Measurements from ENCODE around the gene PMP22.

Gene PMP22

DNA sequence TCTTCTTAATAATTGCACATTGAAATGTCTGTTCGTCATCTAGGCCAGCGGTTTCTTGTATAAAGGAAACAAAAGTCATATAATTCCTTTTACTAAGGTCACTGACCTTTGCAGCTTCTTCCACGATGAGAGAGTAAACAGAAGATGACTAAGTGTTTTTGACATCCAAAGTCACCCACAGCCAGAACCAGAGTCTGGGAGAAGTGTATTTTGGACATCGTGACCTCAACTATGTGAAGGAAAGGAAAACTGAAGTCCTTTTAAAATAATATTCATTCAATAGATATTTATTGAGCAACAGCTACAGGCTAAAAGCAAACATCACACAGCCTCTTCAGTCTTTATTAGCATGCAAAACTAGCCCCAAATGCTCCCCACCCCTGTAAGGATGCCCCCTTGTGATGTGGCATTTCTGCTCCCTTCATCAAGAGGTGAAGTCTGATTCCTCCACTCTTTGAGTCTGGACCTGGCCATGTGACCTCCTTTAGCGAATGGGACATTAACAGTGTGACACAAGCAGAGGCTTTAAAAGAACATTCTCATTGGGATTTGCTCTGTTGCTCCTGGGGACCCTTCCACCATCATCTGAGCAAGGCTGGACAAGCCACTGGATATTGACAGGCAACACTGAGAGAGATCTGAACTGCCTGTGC, 8.1 kb upstream of the PMP22 start:
- DNase-seq: no peak

DNA sequence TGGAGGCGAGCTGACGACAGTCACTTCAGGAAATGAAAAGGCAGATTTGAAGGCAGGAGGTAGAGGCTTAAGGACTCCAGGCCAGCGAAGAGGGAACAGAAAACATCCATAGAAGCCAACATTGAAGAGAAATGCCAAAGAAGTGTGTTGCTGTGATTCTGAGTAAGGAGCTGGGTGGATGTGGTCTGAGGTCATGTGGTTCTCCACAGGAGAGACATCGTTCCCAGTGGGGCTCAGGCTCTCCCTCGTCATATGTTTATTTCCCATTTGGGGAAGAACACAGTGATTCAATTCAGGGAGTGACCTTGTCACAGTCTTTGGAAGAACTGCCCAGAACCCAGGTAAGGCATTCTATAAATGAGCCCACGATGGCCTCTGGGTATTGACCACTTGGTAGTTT, 6.6 kb upstream of the PMP22 start:
- DNase-seq: no peak

DNA sequence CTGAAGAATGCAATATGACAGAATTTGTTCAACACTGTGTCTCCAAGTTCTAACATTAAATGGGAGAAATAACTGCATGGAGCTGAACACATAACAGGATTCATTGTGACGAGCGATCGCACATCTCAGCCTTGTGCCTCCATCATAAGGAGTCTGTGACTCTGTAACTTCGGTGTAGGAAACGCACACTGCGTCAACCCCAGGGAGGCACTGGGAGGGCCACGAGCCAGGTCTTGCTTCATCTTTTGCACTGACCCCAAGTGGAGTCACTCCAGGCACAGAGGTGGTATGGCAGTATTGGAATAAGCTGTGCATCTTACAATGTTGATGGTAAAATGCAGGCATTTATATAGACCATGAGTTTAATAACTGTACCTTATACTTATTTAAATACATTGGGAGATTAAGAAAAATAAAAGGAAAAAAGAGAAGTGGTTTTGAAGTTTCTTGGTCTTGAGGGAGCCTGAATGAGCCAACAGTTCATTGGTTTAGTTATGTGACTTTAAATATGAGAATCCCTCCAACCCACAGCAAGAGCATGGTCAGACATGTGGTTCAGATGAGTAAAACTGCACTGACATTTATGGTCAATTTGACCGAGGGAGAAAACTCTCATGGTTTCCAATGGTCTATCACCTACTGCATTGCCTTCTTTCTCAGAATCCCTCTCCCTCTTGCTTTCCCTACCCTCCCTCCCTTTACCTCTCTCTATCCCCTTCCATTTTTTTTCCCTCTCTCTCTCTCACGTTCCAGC, 5.7 kb upstream of the PMP22 start:
- no peak for DNase-seq

DNA sequence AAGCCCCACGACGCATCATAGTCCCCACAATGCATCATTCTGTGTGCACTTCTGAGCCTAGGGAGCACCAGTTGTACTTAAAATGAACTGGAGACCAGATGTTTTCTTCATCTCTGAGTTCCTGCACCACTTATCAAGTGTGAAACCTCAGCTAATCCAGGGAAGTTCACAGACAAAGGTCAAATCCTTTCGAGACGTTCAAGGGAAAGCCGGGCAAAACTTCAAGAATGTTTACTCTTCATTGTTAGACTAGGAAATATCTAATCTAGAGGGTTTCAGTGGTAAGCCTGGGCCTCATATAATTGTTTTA, 4.6 kb upstream of the PMP22 start:
- DNase-seq: no peak

DNA sequence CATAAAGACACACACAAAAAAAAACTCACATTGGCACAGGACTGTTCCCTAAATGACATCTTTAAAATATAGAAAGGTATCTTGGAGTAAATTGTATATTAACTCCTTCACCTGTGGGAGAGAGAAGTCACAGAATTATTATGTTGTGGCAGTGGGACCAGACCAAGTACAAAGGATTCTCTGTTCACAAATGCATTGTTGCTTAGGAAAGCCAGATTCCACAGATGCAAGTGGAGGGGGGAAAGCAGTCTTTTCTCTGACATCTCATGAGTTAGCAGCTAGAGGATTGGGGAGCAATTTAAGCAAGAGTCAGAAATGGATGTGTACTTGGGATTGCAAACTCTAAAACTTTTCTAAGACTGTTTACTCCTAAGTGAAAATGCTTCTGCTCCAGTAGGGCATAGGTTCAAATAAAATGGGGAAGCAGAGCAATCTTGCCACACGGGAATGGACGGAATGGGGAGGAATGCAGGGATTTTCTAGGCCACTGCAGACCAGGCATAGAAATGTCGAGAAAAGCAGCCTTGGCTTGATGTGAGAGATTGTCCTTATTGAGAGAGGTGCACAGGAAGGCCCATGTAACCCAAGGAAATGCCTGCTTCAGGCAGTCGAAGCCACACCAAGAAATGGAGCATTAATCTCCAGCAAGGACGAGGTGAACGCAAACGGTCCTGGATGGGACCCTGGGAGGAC, 4.1 kb upstream of the PMP22 start:
- DNase-seq: no peak

DNA sequence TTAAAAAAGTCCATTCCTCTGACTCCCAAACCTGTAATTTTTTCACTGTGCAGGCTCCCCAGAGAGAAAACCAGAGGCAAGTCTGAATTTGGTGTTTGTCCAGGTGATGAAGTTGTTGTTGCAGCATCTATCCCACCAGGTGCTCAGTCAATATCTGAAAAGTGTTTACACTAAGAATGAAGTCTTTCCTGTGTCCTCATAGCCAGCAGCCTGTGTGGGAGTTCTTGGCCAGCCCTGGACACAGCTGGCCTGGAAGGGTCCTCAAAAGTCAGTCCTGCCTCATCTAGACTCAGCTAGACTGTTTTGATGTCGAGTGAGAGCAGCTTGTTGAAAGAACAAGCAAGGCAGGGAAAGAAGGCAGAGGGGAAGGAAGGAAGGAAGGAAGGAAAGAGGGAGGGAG, 3.3 kb upstream of the PMP22 start:
- DNase-seq: peak; percentile 75

DNA sequence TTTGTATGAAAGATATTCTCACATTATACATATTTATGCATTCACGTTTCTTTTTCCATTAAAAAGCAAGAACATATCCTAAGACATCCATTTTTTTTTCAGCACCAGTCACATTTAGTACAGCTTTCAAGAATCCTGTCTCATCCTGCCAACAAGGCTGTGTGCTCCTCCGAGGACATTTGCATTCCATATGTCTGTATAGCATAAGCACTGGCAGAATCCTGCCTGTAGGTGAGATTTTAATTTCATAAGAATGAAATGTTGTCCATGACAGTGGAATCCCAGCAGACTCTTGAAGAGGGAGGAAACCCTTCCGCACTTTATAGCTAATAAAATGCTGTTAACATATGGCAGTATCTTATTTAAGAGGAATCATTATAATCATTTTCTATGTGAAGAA, 2.9 kb upstream of the PMP22 start:
- DNase-seq: no peak

DNA sequence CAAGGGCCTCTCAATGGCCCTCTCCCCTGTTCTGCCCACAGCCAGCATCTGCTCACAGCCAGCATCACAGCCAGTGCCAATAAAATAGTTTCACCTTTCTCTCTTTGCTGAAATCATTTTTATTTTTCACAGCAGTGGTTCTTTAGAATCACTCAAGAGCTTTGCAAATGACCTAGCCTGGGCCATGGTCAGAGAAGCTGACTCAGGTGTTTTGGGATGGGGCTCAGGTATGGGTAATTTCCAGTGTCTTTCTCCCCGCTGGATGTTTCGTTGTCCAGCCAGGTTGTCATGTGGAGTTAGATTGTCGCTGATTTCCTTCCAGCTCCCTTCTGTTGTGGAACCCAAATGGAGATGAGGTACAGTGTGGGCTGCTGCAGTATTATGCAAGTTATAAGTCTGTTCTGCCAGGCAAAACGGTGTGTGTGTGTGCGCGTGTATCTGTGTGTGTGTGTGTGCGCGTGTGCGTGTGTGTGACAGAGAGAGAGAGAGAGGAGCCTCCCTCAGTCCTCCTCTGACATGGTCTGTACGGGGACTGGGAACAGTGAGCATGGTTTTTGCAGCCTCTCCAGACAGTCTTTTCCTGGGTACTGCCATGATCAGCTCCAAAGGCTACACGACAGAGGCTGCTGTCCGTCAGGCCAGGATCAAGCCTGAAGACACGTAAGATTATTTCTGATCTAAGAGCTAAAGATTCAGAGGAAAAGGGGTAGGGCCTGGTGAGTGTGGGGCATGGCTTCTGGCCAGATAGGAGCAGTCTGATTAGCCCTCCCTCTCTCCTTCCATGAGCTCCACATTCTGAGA, 1.4 kb upstream of the PMP22 start:
- DNase-seq: no peak

DNA sequence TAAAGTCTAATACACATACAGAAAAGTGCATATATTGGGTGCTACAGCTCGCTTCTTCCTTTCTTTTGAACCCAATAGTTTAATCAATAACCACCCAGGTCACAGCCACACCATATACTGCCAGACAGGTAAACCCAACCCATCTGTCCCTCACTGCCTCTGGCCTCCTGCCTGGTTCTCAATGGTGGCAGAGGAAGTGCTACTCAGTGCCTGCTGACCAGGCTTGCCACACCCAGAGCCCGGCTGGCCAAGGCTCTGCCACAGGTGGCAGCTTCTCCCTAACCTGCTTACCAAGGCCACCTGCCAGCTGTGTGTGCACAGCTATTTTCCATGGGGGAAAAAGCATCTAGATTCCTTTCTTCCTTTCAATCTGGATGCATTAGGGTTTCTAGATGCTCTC, 584 bp downstream of the PMP22 start:
- no peak for DNase-seq

DNA sequence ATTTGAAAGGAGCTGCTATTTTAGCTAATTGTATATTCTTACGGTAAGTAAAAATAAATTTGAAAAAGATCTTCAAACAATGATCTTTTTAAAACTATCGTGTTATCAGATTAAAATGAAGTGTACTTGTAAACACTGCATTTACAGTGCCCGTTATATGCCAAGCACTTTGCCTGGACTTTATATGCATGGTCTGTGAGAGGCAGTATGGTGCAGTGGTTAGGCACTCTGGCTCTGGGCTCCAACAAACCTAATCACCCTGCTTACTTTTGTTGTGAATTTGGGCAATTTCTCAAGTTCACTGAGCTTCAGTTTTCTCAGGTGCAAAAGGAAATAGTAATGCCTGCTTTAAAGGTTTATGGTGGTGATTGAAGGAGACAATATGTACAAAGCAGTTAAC, 1.4 kb downstream of the PMP22 start:
- DNase-seq: no peak

DNA sequence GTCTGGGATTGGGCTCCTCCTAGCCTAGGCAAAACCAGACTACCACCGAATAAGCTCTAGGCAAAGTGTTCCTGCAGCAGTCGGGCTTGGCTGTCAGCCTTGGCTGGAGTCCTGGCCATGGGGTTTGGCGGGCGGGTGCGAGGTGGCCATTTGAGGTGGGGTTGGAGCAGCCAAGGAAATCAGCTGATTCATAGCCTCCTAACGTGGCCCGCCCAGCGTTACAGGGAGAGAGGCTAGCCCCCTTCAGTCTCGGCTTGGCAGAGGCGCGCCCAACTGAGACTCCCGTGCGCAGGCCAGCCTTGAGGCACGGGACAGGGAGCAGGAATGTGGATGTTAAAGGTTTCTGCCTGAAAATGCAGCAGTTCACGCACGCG, 1.9 kb downstream of the PMP22 start:
- DNase-seq: peak; percentile 94

DNA sequence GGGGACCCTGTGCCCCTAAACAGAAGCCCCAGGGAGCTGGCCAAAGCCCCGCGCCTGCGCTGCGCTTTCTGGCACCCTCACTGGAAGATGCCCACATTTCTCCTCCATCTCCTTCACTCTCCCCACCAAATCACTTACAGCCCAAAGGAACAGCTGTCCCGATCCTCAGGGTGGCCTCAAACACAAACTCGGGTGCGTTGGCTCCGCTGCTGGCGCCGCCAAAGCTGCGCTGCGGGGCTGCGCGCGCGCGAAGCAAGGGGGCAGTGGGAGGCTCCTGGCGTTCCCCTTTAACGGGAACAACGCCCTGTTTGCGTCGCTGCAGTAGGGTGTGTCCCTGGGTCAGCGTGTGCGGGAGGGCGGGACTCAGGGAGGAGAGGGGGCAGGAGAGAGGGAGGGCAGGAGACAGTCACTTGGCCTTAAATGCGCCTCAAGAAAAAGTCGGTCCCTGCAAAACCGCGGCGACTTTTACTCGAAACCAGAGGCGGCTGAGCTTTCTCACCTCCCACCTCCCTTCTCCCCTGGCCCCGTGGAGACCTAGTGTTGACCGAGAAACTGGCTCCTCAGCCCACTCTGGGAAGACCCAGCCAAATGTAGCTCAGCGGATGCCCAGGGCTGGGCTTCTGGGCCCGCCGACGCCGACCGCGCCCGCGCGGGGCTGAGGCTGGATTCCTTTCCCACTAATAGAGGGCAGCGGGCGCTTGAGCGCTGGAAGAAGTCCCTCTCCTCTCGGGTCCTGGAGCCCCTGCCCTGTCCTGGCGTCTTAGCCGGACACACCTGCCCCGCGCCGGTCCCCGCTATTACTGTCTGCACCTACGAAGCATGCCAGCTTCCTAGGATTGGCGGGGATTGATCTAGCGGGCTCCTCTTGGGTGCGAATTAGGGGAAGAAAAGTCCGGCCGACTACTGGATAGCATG, 2.6 kb downstream of the PMP22 start:
- DNase-seq: peak; percentile 94

DNA sequence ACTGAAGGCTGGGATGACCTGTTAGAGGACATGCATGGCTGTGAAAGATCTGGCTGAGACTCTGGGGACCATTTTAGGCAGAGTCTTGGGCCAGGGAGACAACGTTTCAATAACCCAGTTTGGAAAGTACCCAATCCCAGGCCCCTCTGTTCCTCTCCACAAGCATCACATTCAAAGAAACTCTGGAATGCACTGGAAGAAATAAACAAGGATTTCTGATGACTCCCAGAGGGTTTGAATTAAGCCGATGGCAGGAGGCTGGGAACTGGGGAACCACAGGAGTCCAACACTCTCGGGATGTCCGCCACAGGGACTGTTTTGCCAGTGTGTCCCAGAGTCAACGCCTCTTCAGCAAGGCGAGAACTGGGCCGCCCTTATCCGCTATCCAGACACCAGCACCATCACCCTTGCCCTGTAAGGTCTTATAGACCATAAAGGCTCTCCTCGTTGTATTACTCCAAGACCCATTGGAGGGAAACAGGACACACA, 3.3 kb downstream of the PMP22 start:
- DNase-seq: peak; percentile 55

DNA sequence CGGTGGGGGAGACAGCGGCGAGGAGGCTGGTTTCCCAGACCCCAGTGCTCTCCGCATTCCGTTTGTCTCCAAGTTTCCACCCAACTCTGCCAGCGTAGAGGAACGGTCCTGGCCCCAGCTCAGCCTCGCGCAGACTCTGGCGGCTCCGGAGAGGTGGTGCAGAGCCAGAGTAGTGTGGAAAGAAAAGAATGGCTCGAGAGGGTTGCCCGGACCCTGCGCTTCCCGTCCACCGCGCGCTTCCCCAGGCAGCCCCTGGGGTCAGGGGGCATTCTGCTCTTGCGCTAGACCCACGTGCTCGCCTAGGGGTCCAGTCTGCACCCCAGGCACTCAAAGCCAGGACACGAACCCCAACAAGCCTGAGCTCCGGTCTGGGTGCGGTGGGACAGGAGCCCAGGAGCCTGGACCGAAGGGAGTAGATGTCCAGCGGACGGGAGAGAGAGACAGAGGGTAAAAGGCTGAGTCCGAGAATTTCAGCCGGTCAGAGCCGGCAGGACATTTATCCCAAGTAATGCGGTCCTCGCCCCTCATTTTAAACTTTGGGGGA, 3.8 kb downstream of the PMP22 start:
- peak; percentile 85 for DNase-seq

DNA sequence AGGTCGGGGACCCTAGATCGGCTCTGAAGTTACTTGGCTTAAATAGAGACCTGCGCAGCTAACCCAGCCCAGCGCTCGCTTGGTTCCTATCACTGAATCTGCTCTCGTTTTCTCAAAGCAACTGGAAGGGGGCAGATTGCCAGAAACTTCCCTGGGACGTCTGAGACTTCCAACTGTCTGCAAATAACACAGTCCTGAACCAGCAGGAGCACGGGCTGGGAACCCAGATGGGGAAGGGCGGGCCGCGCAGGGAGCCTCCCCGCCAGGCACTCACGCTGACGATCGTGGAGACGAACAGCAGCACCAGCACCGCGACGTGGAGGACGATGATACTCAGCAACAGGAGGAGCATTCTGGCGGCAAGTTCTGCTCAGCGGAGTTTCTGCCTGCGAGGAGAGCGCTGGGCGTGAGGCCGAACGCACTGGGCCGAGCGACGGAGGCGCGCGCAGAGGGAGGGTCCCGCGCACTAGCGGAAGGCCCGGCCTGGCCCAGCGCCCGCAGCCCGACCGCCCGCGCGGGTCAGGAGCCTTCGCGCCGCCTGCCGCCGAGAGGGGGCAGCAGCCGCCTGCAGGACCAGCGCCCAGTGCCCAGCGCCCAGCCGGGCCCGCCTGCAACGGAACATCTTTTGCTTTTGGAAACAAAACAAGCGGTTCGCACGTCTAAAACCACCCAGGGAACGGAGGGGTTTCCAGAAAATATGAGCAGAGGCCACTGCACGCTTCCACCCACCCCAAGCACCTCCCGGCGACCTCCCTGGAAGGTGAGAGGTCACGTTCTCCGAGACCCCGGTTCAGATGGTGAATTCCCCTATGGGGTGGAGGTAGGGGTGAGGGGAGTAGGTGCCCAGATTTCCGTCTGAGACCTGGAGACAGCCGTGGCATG, 4.5 kb downstream of the PMP22 start:
- DNase-seq: peak; percentile 94

DNA sequence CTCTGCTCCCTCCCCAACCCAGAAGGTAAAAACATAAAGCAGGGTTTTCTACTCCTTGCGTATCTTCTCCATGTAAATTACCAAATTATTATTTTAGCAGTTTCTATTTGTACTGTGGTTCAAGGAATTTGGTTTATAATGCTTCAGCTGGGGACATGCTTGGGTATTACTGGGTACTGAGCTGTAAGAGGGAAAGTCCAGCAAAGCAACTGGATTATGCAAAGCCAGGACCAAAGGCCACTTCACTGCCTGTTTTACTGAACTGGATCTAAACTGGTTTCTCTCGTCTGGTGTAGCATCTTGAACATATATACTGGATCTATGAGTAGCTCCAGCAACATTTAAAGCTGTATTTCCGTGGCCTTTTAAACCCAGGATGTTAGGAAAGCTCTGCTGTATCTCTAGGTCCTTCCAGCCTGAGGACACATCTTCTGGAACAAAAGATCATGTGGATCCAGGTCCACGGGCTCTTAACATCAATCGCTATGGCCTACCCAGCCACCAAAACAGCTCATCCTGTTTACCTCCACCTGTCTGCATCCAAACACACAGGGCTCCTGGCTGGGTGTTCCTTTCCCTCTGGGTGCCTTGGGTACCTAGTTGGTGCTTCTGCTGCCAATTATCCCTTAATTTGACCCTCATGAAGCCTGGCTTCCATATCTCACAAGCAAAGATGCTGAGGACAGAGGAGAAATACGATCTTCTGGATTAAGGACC, 7.2 kb downstream of the PMP22 start:
- no peak for DNase-seq

DNA sequence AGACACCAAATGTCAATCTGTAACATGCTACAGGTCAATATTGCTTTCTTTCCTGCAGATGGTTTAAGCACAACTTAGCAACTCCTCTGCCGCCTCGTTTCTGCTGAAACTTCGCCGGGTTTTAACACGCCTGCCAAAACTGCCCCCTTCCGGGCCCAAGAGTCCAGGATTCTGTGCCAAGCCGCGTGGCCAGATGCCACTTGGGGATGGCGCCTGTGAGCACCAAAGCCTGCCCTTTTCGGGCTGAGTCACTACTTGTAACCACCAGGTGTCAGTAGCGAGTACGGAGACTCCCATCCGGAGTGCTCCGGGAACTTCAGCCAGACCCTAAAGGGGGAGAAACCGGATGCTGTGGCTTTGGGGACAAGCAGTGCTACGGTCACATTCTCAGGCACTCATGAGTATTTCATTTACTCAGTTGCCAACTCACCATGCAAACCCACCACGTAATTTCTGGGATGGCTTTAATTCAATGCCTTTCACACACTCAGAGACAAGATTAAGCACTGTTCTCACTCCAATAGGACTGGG, 7.8 kb downstream of the PMP22 start:
- peak; percentile 90 for DNase-seq

DNA sequence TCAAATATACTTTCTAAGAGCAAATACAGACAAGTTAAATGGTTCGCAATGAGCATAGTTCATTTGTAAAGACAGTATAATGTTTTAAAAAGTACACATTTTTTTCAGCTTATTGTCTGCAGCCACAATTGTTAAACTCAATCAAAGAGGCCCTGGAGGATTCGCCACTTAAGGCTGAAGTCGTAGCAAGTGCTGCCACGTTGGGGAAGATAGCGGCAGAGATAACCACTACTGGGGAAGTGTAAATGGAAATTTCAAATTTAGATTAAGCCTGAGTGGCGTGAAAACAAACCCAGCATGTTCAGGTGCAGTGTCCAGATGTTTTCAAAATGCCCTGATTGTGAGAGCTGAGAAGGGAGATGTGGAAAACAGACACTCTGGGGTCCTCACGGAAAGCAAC, 8.4 kb downstream of the PMP22 start:
- DNase-seq: no peak

DNA sequence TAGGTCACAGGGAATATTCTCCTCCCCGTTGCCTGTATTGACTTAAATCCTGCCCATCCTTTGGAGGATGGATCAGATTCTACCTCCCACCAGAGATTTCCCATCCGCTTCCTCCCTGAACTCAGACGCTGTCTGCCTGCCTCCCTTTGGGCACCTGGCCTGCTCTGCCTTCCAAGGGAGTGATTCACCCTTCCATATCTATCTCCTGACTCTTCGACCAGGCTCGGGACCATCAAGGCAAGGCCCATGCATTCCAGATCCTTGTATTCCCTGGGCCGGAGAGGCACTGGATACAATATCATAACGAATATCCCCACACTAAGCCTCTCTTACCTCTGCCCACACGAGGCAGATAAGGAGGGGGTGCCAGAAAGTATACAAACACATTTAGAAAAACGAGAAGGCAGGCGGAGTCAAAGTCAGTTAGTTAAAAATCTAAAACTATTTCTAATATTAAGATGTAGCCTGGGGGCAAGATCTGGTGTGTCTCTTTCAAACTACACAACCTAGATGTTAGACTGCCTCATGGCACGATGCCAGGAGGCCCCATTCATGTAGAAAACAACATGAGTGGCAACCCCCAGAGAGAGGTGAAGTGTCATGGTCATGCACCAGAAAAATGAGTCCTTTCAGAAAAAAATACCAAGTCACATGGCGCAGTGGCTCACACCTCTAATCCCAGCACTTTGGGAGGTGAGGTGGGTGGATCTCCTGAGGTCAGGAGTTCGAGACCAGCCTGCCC, 9.2 kb downstream of the PMP22 start:
- no peak for DNase-seq

Data from femur (tissue), 1 donor.